GM23338 (cell line): ENCODE data around the gene DLG2. TPM values are rescaled to one million over a fixed set of nuclear protein-coding genes. Genes with fewer than 3 reads are reported as not detected.

Experiments used
- ATAC-seq: fragments of 200-7000 bp; cut with Tn5 transposase; 3 replicates; pipeline ENCODE4 v1.9.1; 2020
- DNase-seq: peaks from one replicate; pipeline ENCODE4 v3.0.0-alpha.2; 2015; ENCODE audit warnings: low spot score
- H2AFZ ChIP-seq: fragments of 200-600 bp; sonication (generic); 2 replicates; pipeline ENCODE4 v1.8.0; 2016; ENCODE audit warnings: antibody characterized with exemption, mild to moderate bottlenecking, moderate library complexity
- H3F3A ChIP-seq: fragments of 200-600 bp; sonication (generic); replicated peaks from 2 replicates; pipeline ENCODE4 v1.8.0; 2017; ENCODE audit warnings: antibody characterized with exemption, mixed run types, low read depth
- H3K27ac ChIP-seq: fragments of 200-600 bp; sonication (generic); 2 replicates; pipeline ENCODE4 v1.6.1; 2016; ENCODE audit warnings: low read depth
- H3K27me3 ChIP-seq: fragments of 200-600 bp; sonication (generic); 2 replicates; pipeline ENCODE4 v1.8.0; 2016; ENCODE audit warnings: mild to moderate bottlenecking, mixed run types, moderate library complexity; ENCODE audit not compliant: insufficient read depth
- H3K36me3 ChIP-seq: fragments of 200-600 bp; sonication (generic); 2 replicates; pipeline ENCODE4 v1.8.0; 2016; ENCODE audit warnings: mild to moderate bottlenecking; ENCODE audit not compliant: insufficient read depth
- H3K4me1 ChIP-seq: fragments of 200-600 bp; sonication (generic); 2 replicates; pipeline ENCODE4 v1.8.0; 2016; ENCODE audit warnings: mild to moderate bottlenecking, moderate library complexity; ENCODE audit not compliant: insufficient read depth
- H3K4me2 ChIP-seq: fragments of 200-600 bp; sonication (generic); 2 replicates; pipeline ENCODE4 v1.7.1; 2017; ENCODE audit warnings: mixed run types
- H3K4me3 ChIP-seq: fragments of 200-600 bp; sonication (generic); 2 replicates; pipeline ENCODE4 v1.6.1; 2016; ENCODE audit warnings: mixed run types
- H3K79me2 ChIP-seq: fragments of 200-600 bp; sonication (generic); replicated peaks from 2 replicates; pipeline ENCODE4 v1.8.0; 2017; ENCODE audit warnings: mild to moderate bottlenecking; ENCODE audit not compliant: insufficient read depth
- H3K9me2 ChIP-seq: fragments of 200-600 bp; sonication (generic); 2 replicates; pipeline ENCODE4 v1.8.0; 2017; ENCODE audit not compliant: insufficient read depth
- H4K20me1 ChIP-seq: fragments of 200-600 bp; sonication (generic); replicated peaks from 2 replicates; pipeline ENCODE4 v1.8.0; 2017; ENCODE audit warnings: mild to moderate bottlenecking; ENCODE audit not compliant: insufficient read depth
- H3K27ac Mint-ChIP-seq: 2 replicates; pipeline ENCODE4 v1.8.0; 2020; ENCODE audit warnings: inconsistent platforms, mild to moderate bottlenecking, moderate library complexity, mixed read lengths
- H3K27me3 Mint-ChIP-seq: 3 replicates; pipeline ENCODE4 v1.8.0; 2022; ENCODE audit warnings: low read depth, mild to moderate bottlenecking, moderate library complexity, mixed read lengths, inconsistent platforms; ENCODE audit not compliant: insufficient read depth, poor library complexity
- H3K36me3 Mint-ChIP-seq: 3 replicates; pipeline ENCODE4 v1.8.0; 2021; ENCODE audit warnings: low read depth, mild to moderate bottlenecking, inconsistent platforms, moderate library complexity, mixed read lengths
- H3K4me1 Mint-ChIP-seq: 3 replicates; pipeline ENCODE4 v1.8.0; 2020; ENCODE audit warnings: mild to moderate bottlenecking, inconsistent platforms, mixed read lengths
- H3K4me3 Mint-ChIP-seq: 3 replicates; pipeline ENCODE4 v1.8.0; 2021; ENCODE audit warnings: moderate library complexity, mild to moderate bottlenecking, inconsistent platforms, mixed read lengths
- H3K9me3 Mint-ChIP-seq: 3 replicates; pipeline ENCODE4 v1.8.0; 2020; ENCODE audit warnings: moderate library complexity, mild to moderate bottlenecking, inconsistent platforms, mixed read lengths
- CREB1 ChIP-seq: fragments of 250-450 bp; sonication (Bioruptor Pico); IDR thresholded peaks from 2 replicates; pipeline ENCODE4 v1.5.0; 2020; ENCODE audit warnings: low read depth, mild to moderate bottlenecking, moderate library complexity
- CTCF ChIP-seq, 2 experiments: fragments of 200-600 bp in 1 of 2; sonication (generic) in 1 of 2; conservative IDR thresholded peaks; 2 replicates each; pipeline versions ENCODE4 v1.5.1 to v1.6.1; 2016 to 2017; ENCODE audit warnings: antibody characterized with exemption in 2 of 2, low read depth in 2 of 2, mild to moderate bottlenecking in 2 of 2, moderate library complexity in 1 of 2
- ETS1 ChIP-seq: IDR thresholded peaks from 2 replicates; pipeline ENCODE4 v1.6.1; 2016; ENCODE audit warnings: antibody characterized with exemption
- EZH2 ChIP-seq: fragments of 200-600 bp; sonication (generic); IDR thresholded peaks from one replicate; pipeline ENCODE4 v1.8.0; 2017; ENCODE audit warnings: antibody characterized with exemption, mild to moderate bottlenecking, low read depth; ENCODE audit not compliant: unreplicated experiment
- EZH2phosphoT487 ChIP-seq: fragments of 200-600 bp; sonication (generic); IDR thresholded peaks from one replicate; pipeline ENCODE4 v1.8.1; 2018; ENCODE audit warnings: antibody characterized with exemption; ENCODE audit not compliant: unreplicated experiment
- JUNB ChIP-seq: IDR thresholded peaks from one replicate; pipeline ENCODE4 v1.6.1; 2016; ENCODE audit warnings: antibody characterized with exemption; ENCODE audit not compliant: unreplicated experiment
- NANOG ChIP-seq: IDR thresholded peaks from 2 replicates; pipeline ENCODE4 v1.6.1; 2016; ENCODE audit warnings: antibody characterized with exemption, borderline replicate concordance
- POLR2AphosphoS5 ChIP-seq: IDR thresholded peaks from 2 replicates; pipeline ENCODE4 v1.6.1; 2016; ENCODE audit warnings: antibody characterized with exemption, low read depth
- REST ChIP-seq: IDR thresholded peaks from one replicate; pipeline ENCODE4 v1.6.1; 2018; ENCODE audit warnings: antibody characterized with exemption; ENCODE audit not compliant: unreplicated experiment
- STAT1 ChIP-seq: IDR thresholded peaks from one replicate; pipeline ENCODE4 v1.6.1; 2016; ENCODE audit warnings: antibody characterized with exemption; ENCODE audit not compliant: unreplicated experiment
- ZNF114 ChIP-seq: fragments of 250-450 bp; sonication (Bioruptor Pico); IDR thresholded peaks from 2 replicates; pipeline ENCODE4 v1.5.0; 2020; ENCODE audit warnings: mild to moderate bottlenecking, moderate library complexity
- ZNF331 ChIP-seq: fragments of 250-450 bp; sonication (Bioruptor Pico); IDR thresholded peaks from 2 replicates; pipeline ENCODE4 v1.5.0; 2020; ENCODE audit warnings: low read depth, mild to moderate bottlenecking, moderate library complexity
- ZNF462 ChIP-seq: fragments of 250-450 bp; sonication (Bioruptor Pico); IDR thresholded peaks from 2 replicates; pipeline ENCODE4 v1.5.0; 2020; ENCODE audit warnings: mild to moderate bottlenecking, moderate library complexity
- polyA plus RNA-seq: library from polyadenylated mRNA; unstranded; fragments of >200 nt; fragmentation: Nextera tagmentation; extraction: Ambion mirVana; gene quantifications from 2 replicates; pipeline ENCODE4 v1.2.1, GENCODE V29; 2016
- total RNA-seq: library from RNA; depleted of rRNA; stranded (reverse); fragments of >200 nt; shearing (Covaris generic); gene quantifications from 2 replicates; pipeline ENCODE4 v1.2.3, GENCODE V29; 2014

DLG2 gene
- total and polyA plus RNA-seq, 2 experiments from 2014 or later, result 19.8 to 21.5 TPM

GRCh38 chr11:85414175-85414574 is 213.0 kb downstream of the DLG2 start:
- ATAC-seq (no peak), DNase-seq (no peak)
- Histone ChIP-seq H3K9me2 (0 out of 2 replicates have a peak, but pooled peaks cover under 1% of the 10 kb centered on the region), H2AFZ (no peak overlapping the region), H3K27ac (no peak overlapping the region), H4K20me1 (no peaks in the 10 kb centered on the region), H3K4me2 (no peak overlapping the region), H3K4me1 (no peaks in the 10 kb centered on the region), H3K79me2 (no peaks in the 10 kb centered on the region), H3K27me3 (no peaks in the 10 kb centered on the region), H3K36me3 (no peaks in the 10 kb centered on the region), H3F3A (no peaks in the 10 kb centered on the region), H3K4me3 (no peak overlapping the region)
- no peaks in the 10 kb centered on the region; the same call in 1 of the 3 replicates for H3K36me3 Mint-ChIP-seq
- H3K9me3 Mint-ChIP-seq, result peaks cover 10% of the 10 kb centered on the region
- H3K27ac Mint-ChIP-seq, result no peak overlapping the region
- H3K27me3 Mint-ChIP-seq, result peaks cover 2% of the 10 kb centered on the region
- TF ChIP-seq ZNF462, result no peak
- no peak for TF ChIP-seq EZH2phosphoT487
- TF ChIP-seq POLR2AphosphoS5, result no peak
- no peak for TF ChIP-seq CREB1 (CRISPR knock-in tag)
- no peak for TF ChIP-seq ETS1
- no peak for TF ChIP-seq REST
- no peak for TF ChIP-seq CTCF (conservative IDR thresholded peaks at IDR 0.05; ENCODE audit: low read depth in 2 of 2)
- no peak for TF ChIP-seq EZH2
- no peak for TF ChIP-seq JUNB
- TF ChIP-seq STAT1, result no peak
- no peak for TF ChIP-seq ZNF114 (CRISPR knock-in tag)
- no peak for TF ChIP-seq ZNF331
- no peak for TF ChIP-seq NANOG
- no peak overlapping the region for H3K4me3 Mint-ChIP-seq
- H3K4me1 Mint-ChIP-seq, result no peaks in the 10 kb centered on the region
